NCI-H510A (cell line): ENCODE results near the gene SLC35G2.
"Not testable (repeated sequence)": the region's sequence is repeated elsewhere in the genome, so short reads cannot be mapped to it uniquely, and the experiment has no call there.

ENCODE experiments used
- DNase-seq: peaks from one replicate; lab custom pipeline; 2025; lab: John Stamatoyannopoulos, UW

Gene SLC35G2

DNA sequence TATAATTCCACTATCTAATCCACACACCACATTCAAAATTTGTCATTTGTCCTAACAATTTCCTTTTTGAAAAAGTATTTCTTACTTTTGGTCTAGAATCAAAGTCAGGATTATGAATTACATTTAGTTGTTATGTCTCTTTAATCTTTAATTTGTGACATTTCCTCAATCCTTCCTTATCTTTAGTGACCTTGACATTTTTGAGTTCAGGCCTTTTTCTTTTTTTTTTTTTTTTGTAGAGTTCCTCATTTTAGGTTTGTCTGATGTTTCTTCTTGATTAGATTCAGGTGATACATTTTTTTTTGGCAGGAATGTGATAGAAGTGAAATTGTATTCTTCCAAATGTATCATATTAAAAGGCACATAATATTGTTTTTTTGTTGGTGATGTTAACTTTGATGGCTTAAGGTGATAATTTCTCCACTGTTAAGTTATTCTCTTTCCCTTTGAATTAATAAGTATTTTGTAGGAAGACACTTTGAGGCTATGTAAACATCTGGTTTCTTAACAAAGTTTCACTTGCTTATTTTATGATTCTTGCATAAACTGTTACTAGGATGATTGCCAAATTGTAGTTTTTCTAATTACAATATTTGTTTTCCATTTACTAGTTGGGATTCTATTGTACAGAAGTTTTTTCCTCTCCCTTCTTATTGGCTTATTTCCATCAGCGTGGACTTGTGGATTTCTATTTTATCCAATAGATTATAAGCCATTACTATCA is 16.3 kb downstream of the SLC35G2 start:
- no peak for DNase-seq

DNA sequence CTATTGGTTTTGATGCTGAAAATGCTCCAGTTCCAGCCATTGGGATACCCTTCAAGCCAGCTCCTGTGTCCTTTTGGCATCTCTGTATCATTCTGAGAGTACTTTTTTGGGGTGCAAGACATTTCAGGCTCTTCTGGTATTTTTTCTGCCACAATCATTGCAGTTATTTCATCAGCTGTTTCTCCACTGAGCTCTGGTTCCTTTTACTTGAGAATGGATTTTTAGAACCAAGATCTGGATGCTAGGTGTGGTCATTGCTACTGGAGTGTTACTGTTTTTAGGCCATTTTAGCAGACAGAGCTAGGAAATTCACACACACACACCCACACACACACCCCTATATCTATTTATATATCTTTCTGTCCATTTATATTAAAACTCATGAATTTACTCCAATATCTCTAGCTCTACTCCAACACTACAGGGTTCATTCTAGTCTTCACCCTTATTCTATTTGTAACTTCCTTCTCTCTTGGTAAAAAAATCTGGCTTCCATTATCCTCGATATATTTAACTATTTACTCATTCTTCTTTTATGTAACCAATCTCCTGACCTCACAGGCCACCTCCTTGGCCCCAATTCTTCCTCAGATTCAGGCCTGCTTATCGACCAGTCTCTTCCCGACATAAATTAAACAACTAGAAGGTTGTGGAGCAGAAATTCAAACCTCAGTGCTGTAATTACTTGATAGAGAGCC is 17.0 kb downstream of the SLC35G2 start:
- DNase-seq = no peak

DNA sequence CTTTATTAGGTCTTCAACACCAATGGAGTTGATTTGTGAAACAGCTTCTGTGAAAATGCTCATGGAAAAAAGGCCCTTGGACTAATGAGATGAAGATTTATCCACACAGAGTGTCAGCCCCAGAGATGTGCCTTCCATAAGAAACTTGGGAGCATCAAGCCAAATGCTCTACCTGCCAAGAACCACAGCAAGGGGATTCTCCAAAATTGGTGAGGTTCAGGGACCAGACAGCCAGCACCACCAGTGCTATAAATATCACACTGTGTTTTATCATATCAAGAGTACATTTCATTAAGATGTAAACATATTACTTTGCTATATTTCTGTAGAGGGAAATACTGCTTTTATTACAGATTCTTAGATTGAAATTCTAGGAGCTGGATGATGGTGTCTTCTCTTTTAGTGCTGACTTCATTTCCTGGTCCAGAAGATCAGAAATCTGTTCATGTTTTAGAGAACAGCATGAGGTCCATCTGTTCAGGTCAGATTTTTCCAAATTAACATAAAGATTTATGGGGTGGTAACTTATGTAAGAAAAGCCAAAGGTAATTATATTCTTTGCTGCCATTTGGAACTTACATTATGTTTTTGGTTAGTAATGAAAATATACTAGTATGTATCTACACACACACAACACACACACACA is 17.7 kb downstream of the SLC35G2 start:
- no peak for DNase-seq

DNA sequence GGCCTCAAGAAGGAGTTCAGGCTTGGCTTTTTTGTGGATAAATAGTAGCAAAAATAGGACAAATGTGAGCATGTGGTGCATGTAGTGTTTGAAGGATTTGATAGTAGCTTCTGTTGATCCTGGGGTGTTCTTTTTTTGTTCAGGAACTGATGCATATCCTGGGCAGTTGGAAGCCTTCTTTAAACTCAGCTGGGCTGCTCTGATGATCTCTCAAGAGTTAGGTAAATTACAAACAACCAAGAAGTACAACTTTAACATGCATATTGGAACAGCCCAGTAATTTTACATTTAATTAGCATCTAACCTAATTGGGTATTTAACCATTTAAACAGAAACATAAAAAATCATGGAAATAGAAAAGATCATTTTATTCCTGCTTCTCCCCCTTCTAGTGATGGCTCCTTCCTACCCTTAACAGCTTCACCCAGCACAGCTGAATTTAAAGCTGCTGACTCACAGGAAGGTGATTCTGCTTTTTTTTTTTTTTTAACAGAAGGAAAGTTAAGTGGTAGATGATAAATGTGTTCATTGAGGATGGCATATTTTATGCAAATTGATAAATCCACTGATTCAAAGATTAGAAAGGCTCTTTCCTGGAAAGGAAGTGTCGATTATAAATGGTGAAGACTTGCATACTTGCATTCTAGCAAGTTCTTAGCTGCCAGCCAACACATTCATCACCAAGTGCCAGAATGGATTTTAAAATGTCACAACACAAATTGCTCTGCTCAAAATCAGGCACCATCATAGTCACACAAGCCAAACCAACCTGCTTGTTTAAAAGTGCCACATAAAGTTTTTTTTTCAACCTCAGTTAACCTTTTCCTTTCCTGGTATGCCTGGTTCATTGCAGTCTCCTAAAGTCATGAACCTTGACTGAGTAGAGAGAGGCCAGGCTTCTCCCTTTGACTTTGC is 20.0 kb downstream of the SLC35G2 start:
- DNase-seq = no peak

DNA sequence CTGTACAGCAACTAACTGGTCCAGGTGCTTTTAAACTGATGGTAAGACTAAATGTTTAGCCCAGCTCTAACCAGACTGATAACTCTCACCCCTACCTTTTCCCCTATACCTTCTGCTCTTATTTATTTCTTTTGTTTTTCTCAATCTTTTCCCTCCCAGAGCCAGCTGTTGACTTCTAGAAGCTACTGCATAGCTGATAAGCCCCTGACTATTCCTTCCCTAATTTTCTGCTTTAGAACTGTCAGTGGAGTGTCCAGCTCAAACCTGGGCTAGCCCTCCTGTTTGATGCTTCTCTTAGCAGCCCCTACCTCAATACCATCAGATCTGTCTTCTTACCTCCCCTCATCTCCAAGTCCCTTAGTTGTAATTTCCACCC is 20.6 kb downstream of the SLC35G2 start:
- no peak for DNase-seq

DNA sequence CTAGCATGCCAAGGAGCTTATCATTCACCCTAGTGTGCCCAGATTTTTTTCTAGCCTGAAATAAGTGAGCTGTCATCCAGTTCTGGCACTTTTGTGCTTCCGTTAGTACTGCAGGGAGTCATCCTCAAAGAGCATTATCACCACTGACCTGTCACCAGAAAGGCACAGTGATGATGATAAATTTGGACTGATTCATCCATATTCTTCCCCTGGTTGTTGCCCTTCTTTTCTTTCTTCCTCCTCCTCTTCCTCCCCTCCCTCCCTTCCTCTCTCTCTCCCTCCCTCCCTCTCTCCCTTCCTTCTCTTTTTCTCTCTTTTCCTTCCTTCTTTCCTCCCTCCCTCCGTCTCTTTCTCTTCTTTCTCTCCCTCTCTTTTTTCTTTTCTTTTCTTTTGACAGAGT is 21.3 kb downstream of the SLC35G2 start:
- no peak for DNase-seq

DNA sequence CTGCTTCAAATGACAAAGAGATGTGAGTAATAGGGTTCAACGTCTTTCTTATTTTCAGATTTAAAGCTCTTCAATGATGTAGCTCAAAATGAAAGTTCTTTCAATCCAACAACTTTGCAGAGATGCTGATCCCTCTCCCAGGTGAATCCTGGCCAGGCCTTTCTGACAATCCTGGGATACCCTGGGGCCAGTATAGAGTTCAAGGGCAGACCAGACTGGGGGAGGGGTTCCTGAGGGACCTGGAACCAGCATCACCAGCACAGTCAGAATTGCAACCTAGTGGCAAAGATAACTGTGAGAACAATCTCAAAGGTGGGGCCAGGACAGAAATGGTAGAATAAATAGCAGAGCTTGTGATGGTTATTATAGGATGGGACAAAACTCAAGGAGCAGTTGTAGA is 23.4 kb downstream of the SLC35G2 start:
- DNase-seq = no peak

DNA sequence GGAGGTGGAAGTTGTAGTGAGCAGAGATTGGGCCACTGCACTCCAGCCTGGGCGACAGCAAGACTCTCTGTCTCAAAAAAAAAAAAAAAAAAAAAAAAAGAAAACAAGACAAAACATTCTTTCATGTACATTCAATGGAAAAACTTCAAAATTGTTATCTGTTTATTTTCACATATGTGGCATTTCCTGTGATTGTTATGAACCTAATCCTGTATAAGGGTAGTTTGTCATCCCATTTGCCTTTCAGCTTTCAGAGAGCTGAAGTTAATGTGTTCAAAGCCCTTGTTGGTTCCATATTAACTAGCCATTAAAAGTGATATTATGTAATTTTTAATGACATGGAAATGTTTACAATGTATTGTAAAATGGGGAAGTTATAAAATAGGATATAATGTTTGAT is 25.8 kb downstream of the SLC35G2 start:
- DNase-seq = no peak

DNA sequence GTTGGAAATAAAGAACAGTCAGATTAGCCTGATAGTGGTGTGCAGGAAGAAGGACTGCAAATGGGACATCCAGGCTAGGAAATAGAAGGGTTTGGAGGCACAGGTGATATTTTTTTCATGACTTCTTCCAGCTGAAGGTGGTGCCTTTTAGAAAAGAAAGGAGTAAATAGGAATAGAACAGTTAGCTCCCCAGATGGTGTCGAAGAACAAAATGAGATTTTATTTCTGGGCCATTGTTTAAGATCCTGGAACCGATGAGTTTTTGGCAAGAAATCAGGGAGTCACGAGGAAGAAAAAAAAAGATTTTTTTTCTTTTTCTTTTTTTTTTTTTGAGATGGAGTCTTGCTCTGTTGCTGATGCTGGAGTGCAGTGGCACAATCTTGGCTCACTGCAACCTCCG is 33.3 kb downstream of the SLC35G2 start:
- no peak for DNase-seq

DNA sequence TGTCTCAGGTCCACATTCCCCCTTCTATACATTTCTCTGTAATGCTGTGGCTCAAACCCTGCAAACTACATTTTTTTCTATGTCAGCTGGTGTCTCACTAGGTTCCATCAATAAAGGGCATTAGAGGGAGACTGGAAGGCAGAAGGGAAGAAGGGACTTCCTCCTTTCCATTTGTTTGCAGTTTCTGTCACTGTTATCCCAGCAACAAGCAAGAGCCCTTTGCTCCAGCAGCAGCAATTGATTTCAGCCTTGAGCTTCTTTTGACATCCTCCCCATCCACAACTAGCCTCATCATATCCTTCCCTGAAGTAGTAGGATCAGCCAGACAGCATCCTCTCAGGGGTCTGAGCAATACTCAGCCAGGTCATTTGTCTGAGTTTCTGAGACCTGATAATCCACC is 37.7 kb downstream of the SLC35G2 start:
- DNase-seq = no peak

DNA sequence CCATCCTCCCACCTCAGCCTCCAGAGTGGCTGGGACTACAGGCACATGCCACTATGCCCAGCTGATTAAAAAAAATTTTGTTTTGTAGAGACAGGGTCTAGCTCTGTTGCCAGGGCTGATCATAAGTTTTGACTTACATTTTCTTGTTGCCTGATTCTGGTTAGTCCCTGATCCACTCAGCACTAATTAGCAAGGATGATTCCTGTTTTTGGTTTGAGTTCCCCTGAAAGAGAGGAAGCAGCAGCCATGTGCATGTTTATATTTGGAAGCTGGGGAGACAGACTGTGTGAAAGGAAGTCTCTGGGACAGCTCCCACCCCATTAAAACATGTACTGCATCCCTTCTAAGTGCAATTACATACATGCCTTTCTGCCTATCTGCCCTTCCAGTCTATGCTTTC is 39.5 kb downstream of the SLC35G2 start:
- DNase-seq = no peak

DNA sequence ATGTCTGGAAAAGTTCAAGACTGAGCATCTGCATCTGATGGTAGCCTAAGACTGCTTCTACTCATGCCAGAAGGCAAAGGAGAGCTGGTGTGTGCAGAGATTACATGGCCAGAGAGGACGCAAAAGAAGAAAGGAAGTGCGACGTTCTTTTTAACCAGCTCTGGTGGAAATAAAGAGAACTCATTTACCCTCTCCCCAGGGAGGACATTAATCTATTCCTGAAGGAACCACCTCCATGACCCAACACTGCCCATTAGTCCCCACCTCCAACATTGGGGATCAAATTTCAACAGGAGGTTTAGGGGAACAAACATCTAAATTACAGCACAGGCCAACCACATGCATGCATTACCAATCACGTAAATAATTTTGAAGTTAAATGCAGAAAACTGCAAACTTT is 41.6 kb downstream of the SLC35G2 start:
- no peak for DNase-seq

DNA sequence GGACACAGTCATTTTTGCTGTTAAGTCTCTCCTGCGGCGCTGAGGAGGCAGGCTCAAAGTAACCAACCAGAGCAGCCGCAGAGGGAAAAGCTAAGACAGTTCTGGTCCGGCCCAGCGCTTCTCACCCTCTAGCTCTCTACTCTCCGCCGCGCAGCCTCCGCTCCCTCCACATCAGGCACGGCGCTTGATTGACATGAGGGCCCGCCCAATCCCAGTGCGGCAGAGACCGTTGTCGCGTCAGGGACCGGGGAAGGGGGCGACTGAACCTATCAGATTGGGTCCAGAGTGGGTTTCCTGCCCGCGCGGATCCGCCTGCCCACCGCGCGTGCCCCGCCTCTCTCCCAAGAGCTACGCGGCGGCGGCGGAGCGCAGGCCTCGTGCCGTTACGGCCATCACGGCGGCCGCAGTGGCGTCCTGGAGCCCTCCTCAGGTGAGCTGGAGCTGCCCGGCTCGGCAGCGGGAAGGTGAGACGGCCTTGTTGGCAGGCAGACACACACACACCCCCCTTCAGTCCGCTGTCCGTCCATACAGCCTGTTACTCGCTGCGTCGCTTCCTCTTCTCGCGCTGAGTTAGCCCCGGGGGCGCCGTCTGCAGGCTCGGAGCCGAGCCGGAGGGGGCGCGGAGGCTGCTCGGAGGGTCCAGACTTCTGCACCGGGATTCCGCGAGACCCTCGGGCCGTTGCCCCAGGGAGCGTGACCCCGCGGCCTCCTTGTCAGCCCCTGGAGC is 43.1 kb downstream of the SLC35G2 start, which contains the start of gene NCK1:
NCK1 (plus strand) TSS at position 319 of the 727 bp plus-strand sequence. CDS start 65,794 bp downstream, outside the sequence.
- peak; percentile 82 for DNase-seq

DNA sequence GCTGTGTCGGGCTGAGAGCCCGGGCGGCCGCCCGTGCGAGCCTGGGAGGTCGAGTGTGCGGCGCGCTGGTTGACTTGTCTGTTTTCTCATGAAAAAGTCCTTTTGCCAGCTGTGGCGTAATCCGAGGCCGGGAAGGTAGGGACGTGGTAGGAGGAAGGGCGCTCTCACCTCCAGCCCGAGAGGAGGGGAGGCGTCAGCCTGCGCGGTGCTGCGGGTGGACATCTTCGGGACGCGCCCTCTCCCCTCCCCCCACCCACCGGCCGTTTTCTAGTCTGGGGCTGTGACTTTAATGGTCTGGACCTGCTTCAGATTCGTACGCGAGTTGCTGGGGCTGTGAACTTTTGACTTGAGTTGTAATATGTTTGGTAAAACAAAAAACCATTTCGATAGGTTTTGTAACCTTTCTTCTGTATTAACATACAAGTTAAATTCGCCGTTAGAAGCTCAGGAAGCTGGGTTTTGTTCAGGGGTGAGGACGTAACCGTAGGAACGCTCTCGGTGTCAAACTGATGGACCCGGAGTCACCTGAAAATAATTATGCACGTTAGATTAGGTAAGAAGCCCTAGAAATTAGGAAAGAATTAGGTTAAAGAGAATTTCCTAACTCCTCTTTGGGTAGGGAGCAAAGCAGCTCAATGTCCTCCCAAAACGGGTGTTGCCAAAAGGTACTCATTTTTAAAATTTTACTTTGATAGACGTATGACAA is 43.8 kb downstream of the SLC35G2 start:
- DNase-seq = peak; percentile 20

DNA sequence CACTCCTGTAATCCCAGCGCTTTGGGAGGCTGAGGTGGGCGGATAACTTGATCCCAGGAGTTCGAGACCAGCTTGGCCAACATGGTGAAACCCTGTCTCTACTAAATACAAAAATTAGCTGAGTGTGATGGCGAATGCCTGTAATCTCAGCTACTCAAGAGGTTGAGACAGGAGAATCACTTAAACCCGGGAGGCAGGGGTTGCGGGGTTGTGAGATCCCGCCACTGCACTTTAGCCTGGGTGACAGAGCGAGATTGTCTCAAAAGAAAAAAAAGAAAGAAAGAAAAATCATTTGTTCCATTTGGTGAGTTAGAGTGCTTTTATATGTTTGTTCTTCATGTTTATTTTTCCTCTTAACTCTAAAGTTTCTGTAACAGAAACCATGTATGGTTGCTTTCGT is 50.4 kb downstream of the SLC35G2 start:
- DNase-seq = no peak

DNA sequence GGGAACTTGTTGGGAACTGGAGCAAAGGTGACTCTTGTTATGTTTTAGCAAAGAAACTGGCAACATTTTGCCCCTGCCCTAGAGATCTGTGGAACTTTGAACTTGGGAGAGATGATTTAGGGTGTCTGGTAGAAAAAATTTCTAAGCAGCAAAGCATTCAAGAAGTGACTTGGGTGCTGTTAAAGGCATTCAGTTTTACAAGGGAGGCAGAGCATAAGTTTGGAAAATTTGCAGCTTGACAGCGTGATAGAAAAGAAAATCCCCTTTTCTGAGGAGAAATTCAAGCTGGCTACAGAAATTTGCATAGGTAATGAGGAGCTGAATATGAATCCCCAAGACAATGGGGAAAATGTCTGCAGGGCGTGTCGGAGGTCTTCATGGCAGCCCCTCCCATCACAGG is 53.3 kb downstream of the SLC35G2 start:
- DNase-seq = not testable (repeated sequence)

DNA sequence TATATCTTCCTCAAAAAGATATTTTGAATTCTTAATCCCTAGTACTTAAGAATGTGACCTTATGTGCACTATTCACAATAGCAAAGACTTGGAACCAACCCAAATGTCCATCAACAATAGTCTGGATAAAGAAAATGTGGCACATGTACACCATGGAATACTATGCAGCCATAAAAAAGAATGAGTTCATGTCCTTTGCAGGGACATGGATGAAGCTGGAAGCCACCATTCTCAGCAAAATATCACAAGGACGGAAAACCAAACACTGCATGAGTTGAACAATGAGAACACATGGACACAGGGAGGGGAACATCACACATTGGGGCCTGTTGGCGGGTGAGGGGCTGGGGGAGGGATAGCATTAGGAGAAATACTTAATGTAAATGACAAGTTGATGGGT is 60.6 kb downstream of the SLC35G2 start:
- DNase-seq = not testable (repeated sequence)

DNA sequence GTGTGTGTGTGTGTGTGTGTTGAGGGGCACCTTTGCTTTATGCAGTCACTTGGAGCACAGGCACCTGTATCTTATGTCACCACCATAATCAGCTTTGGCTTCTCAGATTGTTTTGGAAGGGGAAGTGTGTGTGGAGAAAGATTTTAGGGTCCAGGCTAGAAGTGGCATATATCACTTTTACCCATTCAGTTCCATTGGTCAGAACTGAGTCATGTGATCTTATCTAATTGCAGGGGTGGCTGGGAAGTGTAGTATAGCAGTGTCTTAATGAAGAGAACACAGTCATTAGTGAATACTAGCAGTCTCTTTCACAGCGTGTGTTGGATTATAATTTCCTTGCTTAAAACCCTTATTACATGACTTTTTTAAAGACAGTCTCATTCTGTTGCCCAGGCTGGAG is 63.6 kb downstream of the SLC35G2 start:
- DNase-seq = no peak

DNA sequence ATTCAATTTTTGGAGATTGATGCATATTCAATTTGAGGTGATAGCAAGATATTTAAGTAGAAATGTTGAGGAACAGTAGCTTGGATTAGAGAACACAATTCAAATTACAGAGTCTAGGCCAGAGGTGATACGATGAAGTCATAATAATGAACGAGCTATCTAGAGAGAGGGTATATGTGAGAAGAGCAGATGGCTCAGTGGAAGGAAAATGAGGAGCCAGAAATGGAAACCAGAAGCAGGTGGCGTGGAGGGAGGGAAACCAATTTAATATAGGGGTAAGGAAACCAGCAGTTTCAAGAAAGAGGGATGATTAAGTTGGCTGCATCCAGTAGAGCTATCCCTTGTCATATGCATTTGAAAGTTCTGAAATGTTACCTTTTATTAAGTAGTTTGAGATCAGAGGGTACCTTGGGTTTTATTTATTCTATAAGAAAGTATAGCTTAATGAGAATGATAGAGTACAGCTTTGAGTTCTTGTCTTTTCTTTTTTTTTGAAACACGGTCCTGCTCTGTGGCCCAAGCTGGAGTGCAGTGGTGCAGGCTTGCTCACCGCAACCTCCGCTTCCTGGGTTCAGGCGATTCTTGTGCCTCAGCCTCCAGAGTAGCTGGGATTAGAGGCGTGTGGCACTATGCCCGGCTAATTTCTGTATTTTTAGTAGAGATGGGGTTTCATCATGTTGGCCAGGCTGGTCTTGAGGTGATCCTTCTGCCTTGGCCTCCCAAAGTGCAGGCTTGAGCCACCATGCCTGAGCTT is 65.2 kb downstream of the SLC35G2 start:
- no peak for DNase-seq
